GM12864 (cell line): ENCODE measurements around the gene PSAPL1.

ENCODE experiments used
- DNase-seq: peaks from one replicate; pipeline ENCODE4 v3.0.0-alpha.2; 2011; ENCODE audit warnings: low read depth
- H3K4me3 ChIP-seq: 2 replicates; pipeline ENCODE4 v1.5.1; 2011; ENCODE audit warnings: mild to moderate bottlenecking, low read depth, low read length, control low read depth
- TF ChIP-seq, protein P1 (sequence below): IDR thresholded peaks from 2 replicates; pipeline ENCODE4 v1.5.1; 2011; ENCODE audit warnings: low read depth, mild to moderate bottlenecking, moderate library complexity, low read length, control low read depth, inconsistent platforms; ENCODE audit errors: missing control alignments

Gene PSAPL1

DNA sequence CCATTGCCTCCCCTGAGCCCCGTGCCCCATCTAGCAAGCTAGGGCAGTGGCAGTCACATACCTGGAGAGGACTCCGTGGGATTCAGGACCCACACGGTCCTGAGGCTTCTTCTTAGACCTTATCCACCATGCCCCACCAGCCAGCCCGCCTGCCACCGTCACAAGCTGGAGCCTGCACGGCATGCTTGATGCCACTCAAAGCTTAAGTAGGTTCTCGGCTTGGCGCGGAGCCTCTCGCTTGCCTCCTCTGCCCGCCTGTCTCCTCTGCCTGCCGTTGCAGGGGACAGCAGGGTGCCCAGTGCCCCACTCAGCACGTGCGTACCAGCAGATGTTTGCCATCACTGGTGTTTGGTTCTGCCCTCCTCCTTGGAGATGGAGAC lies 14.1 kb downstream of the PSAPL1 start:
- TF ChIP-seq, protein P1, sequence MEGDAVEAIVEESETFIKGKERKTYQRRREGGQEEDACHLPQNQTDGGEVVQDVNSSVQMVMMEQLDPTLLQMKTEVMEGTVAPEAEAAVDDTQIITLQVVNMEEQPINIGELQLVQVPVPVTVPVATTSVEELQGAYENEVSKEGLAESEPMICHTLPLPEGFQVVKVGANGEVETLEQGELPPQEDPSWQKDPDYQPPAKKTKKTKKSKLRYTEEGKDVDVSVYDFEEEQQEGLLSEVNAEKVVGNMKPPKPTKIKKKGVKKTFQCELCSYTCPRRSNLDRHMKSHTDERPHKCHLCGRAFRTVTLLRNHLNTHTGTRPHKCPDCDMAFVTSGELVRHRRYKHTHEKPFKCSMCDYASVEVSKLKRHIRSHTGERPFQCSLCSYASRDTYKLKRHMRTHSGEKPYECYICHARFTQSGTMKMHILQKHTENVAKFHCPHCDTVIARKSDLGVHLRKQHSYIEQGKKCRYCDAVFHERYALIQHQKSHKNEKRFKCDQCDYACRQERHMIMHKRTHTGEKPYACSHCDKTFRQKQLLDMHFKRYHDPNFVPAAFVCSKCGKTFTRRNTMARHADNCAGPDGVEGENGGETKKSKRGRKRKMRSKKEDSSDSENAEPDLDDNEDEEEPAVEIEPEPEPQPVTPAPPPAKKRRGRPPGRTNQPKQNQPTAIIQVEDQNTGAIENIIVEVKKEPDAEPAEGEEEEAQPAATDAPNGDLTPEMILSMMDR = no peak
- no peak for DNase-seq
- H3K4me3 ChIP-seq = no peak overlapping the region

DNA sequence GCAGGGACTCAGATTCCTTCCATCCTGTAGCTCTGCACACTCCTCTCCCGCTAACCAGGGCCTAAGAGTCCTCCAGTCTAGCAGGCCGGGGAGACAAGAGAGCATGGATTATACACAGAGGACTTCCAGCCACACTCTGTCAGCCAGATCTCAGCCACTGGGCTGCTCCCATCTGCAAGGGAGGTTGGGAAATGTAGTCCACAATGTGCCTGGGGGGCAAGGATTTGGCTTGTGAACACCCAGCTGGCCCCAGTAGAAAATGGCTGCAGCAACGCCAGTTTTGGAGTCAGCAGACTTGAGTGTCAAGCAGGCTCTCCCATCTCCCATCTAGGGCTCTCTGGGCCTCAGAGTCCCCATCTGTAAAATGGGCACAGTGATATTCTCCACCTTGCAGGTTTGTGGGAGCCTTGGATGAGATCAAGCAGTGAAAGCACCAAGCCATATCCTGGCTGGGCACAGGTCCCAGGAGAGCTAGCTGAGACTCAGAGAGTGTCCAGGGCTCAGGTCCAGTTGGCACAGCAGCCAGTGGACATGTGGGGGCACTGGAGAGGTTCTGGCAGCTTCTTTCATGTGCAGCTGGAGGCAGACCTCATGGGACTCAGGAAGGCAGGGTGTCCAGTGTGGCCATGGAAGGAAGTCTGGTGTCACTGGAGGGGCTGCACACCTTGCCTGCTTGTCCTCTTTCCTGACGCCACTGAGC lies 14.6 kb downstream of the PSAPL1 start:
- H3K4me3 ChIP-seq = no peak overlapping the region
- no peak for DNase-seq
- TF ChIP-seq, protein P1 = no peak

DNA sequence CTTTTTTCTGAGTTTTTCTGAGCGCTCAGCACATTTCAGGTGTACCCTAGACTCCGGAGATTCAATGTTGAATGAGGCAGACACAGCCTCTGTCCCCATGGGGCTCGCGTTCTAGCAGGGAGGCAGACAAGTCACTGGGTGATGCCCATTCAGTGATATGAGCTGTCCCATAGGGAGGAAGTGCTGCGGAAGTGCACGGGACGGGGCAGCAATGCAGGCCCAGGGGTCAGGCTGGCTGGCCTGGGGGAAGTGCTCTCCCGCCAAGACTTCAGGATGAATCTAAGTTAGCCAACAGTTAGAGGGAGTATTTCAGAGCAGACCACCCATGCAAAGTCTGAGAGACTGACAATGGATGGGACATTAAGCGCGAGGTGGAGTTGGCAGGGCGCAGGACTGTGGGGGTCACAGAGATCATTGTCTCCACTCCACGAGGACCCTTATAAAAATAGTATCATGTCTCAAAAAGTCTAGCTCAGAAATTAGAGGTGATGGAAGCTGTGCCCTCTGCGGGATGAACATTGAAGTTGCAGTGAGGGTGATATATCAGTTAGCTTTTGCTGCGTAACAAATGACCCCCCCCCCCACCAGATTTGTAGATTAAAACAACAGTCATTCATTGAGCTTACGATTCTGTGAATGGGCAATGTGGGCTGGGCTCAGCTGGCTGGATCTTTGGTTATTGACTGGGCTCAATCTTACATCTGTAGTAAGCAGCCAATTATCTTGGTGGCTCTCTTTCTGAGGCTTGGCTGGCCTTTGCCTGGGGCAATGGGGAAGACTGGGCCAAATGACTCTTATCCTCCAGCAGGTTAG lies 16.4 kb downstream of the PSAPL1 start:
- H3K4me3 ChIP-seq = no peak overlapping the region
- DNase-seq = no peak
- TF ChIP-seq, protein P1 = no peak

DNA sequence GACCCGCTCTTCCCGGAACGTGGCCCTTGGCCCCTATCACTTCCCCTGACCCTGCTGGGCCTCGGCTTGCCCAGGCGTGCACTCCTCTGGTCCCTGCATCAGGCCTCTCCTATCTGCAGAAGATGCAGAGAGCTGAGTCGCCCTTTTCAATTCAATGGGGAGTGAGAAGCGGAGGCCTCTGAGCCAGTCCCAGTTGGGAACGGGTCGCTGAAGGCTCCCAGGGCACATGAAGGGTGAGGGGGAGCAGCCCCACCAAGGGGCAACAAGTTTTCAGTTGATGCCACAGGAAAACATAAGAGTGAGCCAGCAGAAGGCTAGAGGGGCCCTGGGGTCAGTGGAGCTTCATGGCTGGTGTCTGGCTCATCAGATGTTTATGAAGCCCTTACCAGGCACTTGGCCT lies 17.1 kb downstream of the PSAPL1 start:
- TF ChIP-seq, protein P1 = no peak
- no peak for DNase-seq
- no peak overlapping the region for H3K4me3 ChIP-seq

DNA sequence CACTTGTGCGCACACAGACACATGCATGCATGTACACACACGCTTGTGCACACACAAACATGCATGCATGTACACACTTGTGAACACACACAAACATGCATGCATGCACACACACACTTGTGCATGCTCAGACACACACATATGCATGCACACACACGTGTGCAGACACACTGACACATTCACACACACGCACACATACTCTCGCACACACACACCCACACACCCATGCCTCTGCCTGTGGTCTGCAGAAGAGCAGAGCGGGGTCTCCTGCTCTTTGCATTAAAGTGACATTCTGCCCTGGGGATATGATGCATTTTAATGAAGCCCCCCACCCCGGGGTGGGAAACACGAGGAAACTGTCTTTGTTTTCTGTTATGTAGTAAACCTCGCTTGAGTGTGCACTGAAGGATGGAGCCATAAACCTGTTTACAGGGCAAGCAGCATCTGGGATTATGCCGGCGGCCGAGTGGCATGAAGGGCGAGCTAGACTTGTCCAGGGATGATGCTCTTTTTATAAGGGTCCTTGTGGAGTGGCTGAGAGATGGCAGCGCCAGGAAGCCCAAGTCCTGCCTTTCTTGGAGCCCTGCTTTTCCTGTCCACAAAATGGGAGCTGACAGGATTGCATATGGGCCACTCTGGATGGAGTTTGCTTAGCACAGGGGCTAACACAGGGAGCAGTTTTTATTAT lies 17.8 kb downstream of the PSAPL1 start:
- DNase-seq = no peak
- no peak overlapping the region for H3K4me3 ChIP-seq
- TF ChIP-seq, protein P1 = no peak

DNA sequence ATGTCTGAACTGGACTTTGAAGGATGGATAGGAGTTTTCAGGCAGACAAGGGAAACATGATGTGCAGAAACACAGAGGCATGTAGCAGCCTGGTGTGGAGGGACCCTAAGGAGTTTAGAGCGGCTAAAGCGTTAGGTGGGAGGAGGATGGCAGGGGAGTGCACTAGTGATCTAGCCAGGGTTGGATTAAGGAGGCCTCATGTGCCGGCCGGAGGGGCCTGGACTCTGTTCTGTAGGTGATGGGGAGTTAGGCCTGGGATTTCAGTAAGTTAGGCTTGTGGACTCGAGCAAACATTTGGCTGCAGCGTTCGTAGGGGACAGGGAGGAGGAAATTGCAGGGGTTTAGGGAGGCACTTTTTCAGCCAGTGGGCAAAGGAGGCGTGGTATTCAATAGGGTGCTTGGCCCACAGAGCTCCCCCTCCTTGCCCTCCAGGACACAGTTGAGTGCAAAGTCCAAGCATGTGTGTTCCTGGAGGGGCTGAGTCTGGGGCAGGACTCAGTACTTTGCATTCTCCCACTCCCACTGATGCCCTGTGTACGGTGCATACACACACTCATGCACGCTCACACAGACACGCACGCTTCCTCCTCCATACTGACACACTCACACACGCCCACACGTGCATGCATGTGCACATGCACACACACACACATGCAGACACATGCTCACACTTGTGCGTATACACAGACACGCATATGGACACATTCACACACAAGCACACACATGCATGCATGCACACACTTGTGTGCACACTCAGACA lies 18.6 kb downstream of the PSAPL1 start:
- TF ChIP-seq, protein P1 = no peak
- H3K4me3 ChIP-seq = no peak overlapping the region
- DNase-seq = no peak
